Measurements from ENCODE around the gene GNAS-AS1. TPM values are rescaled to one million over a fixed set of nuclear protein-coding genes. Genes with fewer than 3 reads are reported as not detected.
A peak's percentile ranks its signal among the peaks of the same experiment; 100 is the strongest.

Gene GNAS-AS1
- total and polyA plus RNA-seq, 11 donors, result 0.17 to 0.91 (median 0.29) TPM; not detected in 2

GRCh38 chr20:58894652-58895447 lies 44.1 kb upstream of the GNAS-AS1 start:
- TF ChIP-seq POLR2A (IDR thresholded peaks at IDR 0.05), result no peak
- TF ChIP-seq, protein P1, sequence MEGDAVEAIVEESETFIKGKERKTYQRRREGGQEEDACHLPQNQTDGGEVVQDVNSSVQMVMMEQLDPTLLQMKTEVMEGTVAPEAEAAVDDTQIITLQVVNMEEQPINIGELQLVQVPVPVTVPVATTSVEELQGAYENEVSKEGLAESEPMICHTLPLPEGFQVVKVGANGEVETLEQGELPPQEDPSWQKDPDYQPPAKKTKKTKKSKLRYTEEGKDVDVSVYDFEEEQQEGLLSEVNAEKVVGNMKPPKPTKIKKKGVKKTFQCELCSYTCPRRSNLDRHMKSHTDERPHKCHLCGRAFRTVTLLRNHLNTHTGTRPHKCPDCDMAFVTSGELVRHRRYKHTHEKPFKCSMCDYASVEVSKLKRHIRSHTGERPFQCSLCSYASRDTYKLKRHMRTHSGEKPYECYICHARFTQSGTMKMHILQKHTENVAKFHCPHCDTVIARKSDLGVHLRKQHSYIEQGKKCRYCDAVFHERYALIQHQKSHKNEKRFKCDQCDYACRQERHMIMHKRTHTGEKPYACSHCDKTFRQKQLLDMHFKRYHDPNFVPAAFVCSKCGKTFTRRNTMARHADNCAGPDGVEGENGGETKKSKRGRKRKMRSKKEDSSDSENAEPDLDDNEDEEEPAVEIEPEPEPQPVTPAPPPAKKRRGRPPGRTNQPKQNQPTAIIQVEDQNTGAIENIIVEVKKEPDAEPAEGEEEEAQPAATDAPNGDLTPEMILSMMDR (IDR thresholded peaks at IDR 0.05), result no peak
- no peaks in the 10 kb centered on the region for H3K9me3 ChIP-seq
- DNase-seq (no peak), ATAC-seq (no peak)
- H3K27ac ChIP-seq, result peak overlapping the region in 7 of 12 donors; percentile 2 to 99 (median 28)
- no peaks in the 10 kb centered on the region for H3K27me3 ChIP-seq
- WGBS, 4 donors, result 16 to 23% (median 20%) methylated on average over 5 of the region's 5 CpGs
- peaks cover 17 to 77% (median 64%) of the 10 kb centered on the region in 12 donors for H3K4me1 ChIP-seq
- H3K36me3 ChIP-seq, result peaks cover 0 to 30% (median 6%) of the 10 kb centered on the region in 9 donors
- intact Hi-C loops (cut with DNase I), result loop anchor here in 8 of 10 donors (5.0 kb wide), 5 partner anchors 87 to 508 kb away; partner anchors contain the start of genes PRELID3B (in 3 of the 8), ATP5F1E (in 2 of the 8), NELFCD (in 2 of the 8) and VAPB (in 1 of the 8)
- H3K4me3 ChIP-seq, result peak overlapping the region in 8 of 12 donors; percentile 3 to 97 (median 83)

GRCh38 chr20:58893355-58894120 lies 42.8 kb upstream of the GNAS-AS1 start:
- H3K27me3 ChIP-seq, result no peaks in the 10 kb centered on the region
- no peak for ATAC-seq
- no peak for DNase-seq
- peaks cover 0 to 17% (median 0%) of the 10 kb centered on the region in 9 donors for H3K36me3 ChIP-seq
- WGBS, 4 donors, result 32 to 41% (median 34%) methylated on average over 5 of the region's 5 CpGs
- H3K9me3 ChIP-seq, result no peaks in the 10 kb centered on the region
- peaks cover 17 to 66% (median 56%) of the 10 kb centered on the region in 12 donors for H3K4me1 ChIP-seq
- H3K4me3 ChIP-seq, result peak overlapping the region in 11 of 12 donors; percentile 69 to 97 (median 86)
- TF ChIP-seq, protein P1 (IDR thresholded peaks at IDR 0.05), result no peak
- TF ChIP-seq POLR2A (IDR thresholded peaks at IDR 0.05), result no peak
- intact Hi-C loops (cut with DNase I), result loop anchor here in 8 of 10 donors (2.0 to 5.0 kb wide), 7 partner anchors 13 to 506 kb away; partner anchors contain the start of genes ATP5F1E (in 3 of the 8), PRELID3B (in 3 of the 8), NELFCD (in 1 of the 8) and VAPB (in 1 of the 8)
- peak overlapping the region; percentile 92 to 100 (median 99) for H3K27ac ChIP-seq

- Histone ChIP-seq H3K36me3 (peaks cover 0 to 15% (median 0%) of the 10 kb centered on the region in 9 donors), H3K4me1 (peaks cover 17 to 60% (median 50%) of the 10 kb centered on the region in 12 donors), H3K9me3 (no peaks in the 10 kb centered on the region), H3K27me3 (no peaks in the 10 kb centered on the region), H3K27ac (peak overlapping the region; percentile 92 to 100 (median 99)), H3K4me3 (peak overlapping the region; percentile 67 to 97 (median 86))
- WGBS, 4 donors, result 0% methylated on average over 1 of the region's 1 CpG
- DNase-seq (no peak), ATAC-seq (no peak)
- intact Hi-C loops (cut with DNase I), result loop anchor here in 8 of 10 donors (1.0 to 5.0 kb wide), 8 partner anchors 14 to 506 kb away; partner anchors contain the start of genes ATP5F1E (in 3 of the 8), PRELID3B (in 3 of the 8), NELFCD (in 2 of the 8) and VAPB (in 1 of the 8)
- TF ChIP-seq, protein P1 (IDR thresholded peaks at IDR 0.05), result no peak
- TF ChIP-seq POLR2A (IDR thresholded peaks at IDR 0.05), result no peak
Measured at GRCh38 chr20:58892932-58893224, 42.2 kb upstream of the GNAS-AS1 start.

Data from heart left ventricle (tissue), 16 donors.